Kidney (tissue), 14 donors: ENCODE results near the gene PRKAR2B. TPM values are rescaled to one million over a fixed set of nuclear protein-coding genes. Genes with fewer than 3 reads are reported as not detected.

Source experiments
- DNase-seq, 5 donors: peaks; one replicate each; pipeline ENCODE4 v3.0.0-alpha.2; 2013 to 2020
- FAIRE-seq: peaks from 2 replicates; lab custom pipeline; 2012; peaks lifted over from hg19 to GRCh38; lab: Jason Lieb, UNC
- H3K27ac ChIP-seq, 2 donors: one replicate each; pipeline ENCODE4 v1.7.0; 2013; ENCODE audit warnings: low read depth in 2 of 2, low read length in 2 of 2, inconsistent platforms in 1 of 2
- H3K27me3 ChIP-seq: one replicate; pipeline ENCODE4 v1.7.1; 2013; ENCODE audit warnings: low read length, inconsistent platforms; ENCODE audit not compliant: control insufficient read depth, insufficient read depth
- H3K36me3 ChIP-seq, 3 donors: one replicate each; pipeline versions ENCODE4 v1.7.0 to v1.7.1; 2013; ENCODE audit warnings: low read length in 3 of 3, control low read depth in 1 of 3, inconsistent platforms in 1 of 3; ENCODE audit not compliant: insufficient read depth in 3 of 3, control insufficient read depth in 2 of 3
- H3K4me1 ChIP-seq, 3 donors: one replicate each; pipeline versions ENCODE4 v1.7.0 to v1.7.1; 2013; ENCODE audit warnings: low read length in 3 of 3, inconsistent platforms in 1 of 3, low read depth in 1 of 3; ENCODE audit not compliant: control insufficient read depth in 2 of 3, insufficient read depth in 2 of 3
- H3K4me3 ChIP-seq, 3 donors: one replicate each; pipeline versions ENCODE4 v1.7.0 to v1.8.1; 2013; ENCODE audit warnings: low read length in 3 of 3, control low read depth in 1 of 3, inconsistent platforms in 1 of 3
- H3K9ac ChIP-seq, 3 donors: one replicate each; pipeline versions ENCODE4 v1.7.0 to v1.7.1; 2013; ENCODE audit warnings: low read length in 3 of 3, control low read depth in 1 of 3, inconsistent platforms in 1 of 3
- H3K9me3 ChIP-seq, 3 donors: one replicate each; pipeline versions ENCODE4 v1.7.0 to v1.7.1; 2013; ENCODE audit warnings: low read length in 3 of 3, control low read depth in 1 of 3, inconsistent platforms in 1 of 3; ENCODE audit not compliant: control insufficient read depth in 2 of 3, insufficient read depth in 1 of 3
- CTCF ChIP-seq: IDR thresholded peaks from 3 replicates; pipeline ENCODE4 v1.5.1; 2012; ENCODE audit warnings: mild to moderate bottlenecking, moderate library complexity, borderline replicate concordance; ENCODE audit not compliant: insufficient read depth; ENCODE audit errors: extremely low read depth
- intact Hi-C: fragments of 100-400 bp; cut with DNase I; formaldehyde crosslinking; loops from one replicate; pipeline ENCODE4 v1.11.1; 2022
- polyA plus RNA-seq: library from polyadenylated mRNA; stranded (reverse); fragments of 350-450 nt; fragmentation: Illumina TruSeq; extraction: RNeasy Lipid Tissue Mini Kit (QIAGEN cat#74804); gene quantifications from one replicate; pipeline ENCODE4 v1.2.3, GENCODE V29; 2014; ENCODE audit warnings: low read depth, low replicate concordance; ENCODE audit not compliant: insufficient read depth
- total RNA-seq: library from RNA; stranded (reverse); fragmentation: NEBNext Ultra II Directional; extraction: Animal tissue kit (Norgen Biotek cat#: 25700); gene quantifications from one replicate; pipeline ENCODE4 v1.2.1, GENCODE V29; 2021
- donor health status: control.
- donor health status: control.
- donor health status: control.
- donor health status: control.
- donor health status: control.
- donor health status: DM: yes; HTN: yes; CAD: no.
- donor health status: Normal renal cell carcinoma (clear cell type).

Gene PRKAR2B
- total and polyA plus RNA-seq, 2 donors from 2014 or later = 6.9 to 7.3 TPM

- no peaks in the 10 kb centered on the region for H3K36me3 ChIP-seq
- no peaks in the 10 kb centered on the region for H3K9me3 ChIP-seq
- FAIRE-seq (no peak), DNase-seq (no peak)
- TF ChIP-seq CTCF = no peak
- no peaks in the 10 kb centered on the region for H3K4me1 ChIP-seq
- H3K27me3 ChIP-seq = no peaks in the 10 kb centered on the region
- intact Hi-C loops = no loop called here
- no peak overlapping the region for H3K9ac ChIP-seq
- H3K27ac ChIP-seq = no peak overlapping the region
- no peak overlapping the region for H3K4me3 ChIP-seq
Measured at GRCh38 chr7:107012691-107013090, 31.8 kb upstream of the PRKAR2B start.

- Histone ChIP-seq H3K36me3 (no peaks in the 10 kb centered on the region), H3K27me3 (no peaks in the 10 kb centered on the region), H3K4me1 (no peaks in the 10 kb centered on the region), H3K4me3 (no peak overlapping the region), H3K27ac (no peak overlapping the region), H3K9me3 (no peaks in the 10 kb centered on the region), H3K9ac (no peak overlapping the region)
- no peak for FAIRE-seq
- no peak for TF ChIP-seq CTCF
- intact Hi-C loops = no loop called here
- no peak for DNase-seq
Measured at GRCh38 chr7:107014387-107015023, 30.0 kb upstream of the PRKAR2B start.

GRCh38 chr7:107016312-107016711 lies 28.2 kb upstream of the PRKAR2B start:
- no peaks in the 10 kb centered on the region for H3K36me3 ChIP-seq
- no peak overlapping the region for H3K9ac ChIP-seq
- H3K27ac ChIP-seq = no peak overlapping the region
- no peak for DNase-seq
- no peaks in the 10 kb centered on the region for H3K27me3 ChIP-seq
- FAIRE-seq = no peak
- no peak overlapping the region for H3K4me3 ChIP-seq
- H3K9me3 ChIP-seq = no peaks in the 10 kb centered on the region
- TF ChIP-seq CTCF = no peak
- intact Hi-C loops = no loop called here
- no peaks in the 10 kb centered on the region for H3K4me1 ChIP-seq
